PC-9 (cell line): ENCODE results near the gene SASH1. TPM values are rescaled to one million over a fixed set of nuclear protein-coding genes. Genes with fewer than 3 reads are reported as not detected.

ENCODE experiments used
- BruUV-seq: library from RNA; stranded (reverse); fragments of 400-500 nt; replicated peaks from 2 replicates; lab custom pipeline; 2021; lab: Mats Ljungman, UMichigan
- CTCF ChIA-PET: fragments of 300-600 bp; sonication (Branson Sonifier 250); formaldehyde crosslinking; loops from one replicate; lab custom pipeline; 2022; ENCODE audit warnings: antibody characterized with exemption; lab: Charles Lee
- POLR2A ChIA-PET: fragments of 300-600 bp; sonication (Branson Sonifier 250); formaldehyde crosslinking; loops from one replicate; lab custom pipeline; 2022; ENCODE audit warnings: antibody characterized with exemption; ENCODE audit not compliant: unreplicated experiment; lab: Charles Lee
- DNase-seq, 2 experiments: peaks; one replicate each; pipeline versions ENCODE4 v3.0.0 to v3.0.0-alpha.2; 2015 to 2022; ENCODE audit warnings: mixed read lengths in 1 of 2
- H2AFZ ChIP-seq: fragments of 200-600 bp; sonication (generic); 2 replicates; pipeline ENCODE4 v1.8.1; 2017; ENCODE audit warnings: antibody characterized with exemption
- H3F3A ChIP-seq: fragments of 200-600 bp; sonication (generic); 2 replicates; pipeline ENCODE4 v1.8.1; 2017; ENCODE audit warnings: antibody characterized with exemption, mild to moderate bottlenecking, low read depth; ENCODE audit not compliant: insufficient read depth
- H3K27ac ChIP-seq: fragments of 200-600 bp; sonication (generic); 2 replicates; pipeline ENCODE4 v1.6.1; 2016; ENCODE audit warnings: mixed run types
- H3K27me3 ChIP-seq: fragments of 200-600 bp; sonication (generic); 2 replicates; pipeline ENCODE4 v1.6.1; 2016; ENCODE audit warnings: low read depth, mixed run types; ENCODE audit not compliant: insufficient read depth
- H3K36me3 ChIP-seq: fragments of 200-600 bp; sonication (generic); 2 replicates; pipeline ENCODE4 v1.6.1; 2016; ENCODE audit warnings: low read depth, mixed run types
- H3K4me1 ChIP-seq: fragments of 200-600 bp; sonication (generic); replicated peaks from 2 replicates; pipeline ENCODE4 v1.6.1; 2016; ENCODE audit warnings: mixed run types; ENCODE audit not compliant: insufficient read depth
- H3K4me2 ChIP-seq: fragments of 200-600 bp; sonication (generic); 2 replicates; pipeline ENCODE4 v1.6.1; 2017; ENCODE audit warnings: mixed run types
- H3K4me3 ChIP-seq: fragments of 200-600 bp; sonication (generic); 2 replicates; pipeline ENCODE4 v1.6.1; 2016; ENCODE audit warnings: mixed run types
- H3K79me2 ChIP-seq: fragments of 200-600 bp; sonication (generic); 2 replicates; pipeline ENCODE4 v1.6.1; 2017; ENCODE audit warnings: low read depth, mixed run types
- H3K9me2 ChIP-seq: fragments of 200-600 bp; sonication (generic); 2 replicates; pipeline ENCODE4 v1.8.1; 2017; ENCODE audit warnings: mild to moderate bottlenecking; ENCODE audit not compliant: insufficient read depth
- H3K9me3 ChIP-seq: fragments of 200-600 bp; sonication (generic); 2 replicates; pipeline ENCODE4 v1.8.1; 2016; ENCODE audit warnings: low read depth; ENCODE audit not compliant: insufficient read depth
- H4K20me1 ChIP-seq: fragments of 200-600 bp; sonication (generic); 2 replicates; pipeline ENCODE4 v1.8.1; 2017; ENCODE audit not compliant: insufficient read depth
- CTCF ChIP-seq: fragments of 200-600 bp; sonication (generic); conservative IDR thresholded peaks from 2 replicates; pipeline ENCODE4 v1.6.1; 2017; ENCODE audit warnings: mixed run types, antibody characterized with exemption, mild to moderate bottlenecking, moderate library complexity
- EZH2 ChIP-seq: fragments of 200-600 bp; sonication (generic); IDR thresholded peaks from 2 replicates; pipeline ENCODE4 v1.8.0; 2017; ENCODE audit warnings: antibody characterized with exemption, low read depth
- intact Hi-C: fragments of 100-400 bp; cut with micrococcal nuclease; formaldehyde crosslinking; loops from one replicate; pipeline ENCODE4 v1.10.0; 2022; ENCODE audit not compliant: unreplicated experiment
- total RNA-seq: library from RNA; stranded (reverse); gene quantifications from 2 replicates; pipeline ENCODE4 v1.2.3, GENCODE V29; 2021

SASH1 gene
- total RNA-seq, 1 experiment from 2014 or later: 32.9 TPM

GRCh38 chr6:148544421-148544820 is 201.8 kb downstream of the SASH1 start:
- no TSS peak for BruUV-seq
- H3K4me2 ChIP-seq: no peak overlapping the region
- no peaks in the 10 kb centered on the region for H4K20me1 ChIP-seq
- no peak overlapping the region for H2AFZ ChIP-seq
- no peak overlapping the region for H3K27ac ChIP-seq
- DNase-seq: no peak
- 0 out of 2 replicates have a peak, but pooled peaks cover 16% of the 10 kb centered on the region for H3K36me3 ChIP-seq
- intact Hi-C loops: no loop called here
- H3K27me3 ChIP-seq: no peaks in the 10 kb centered on the region
- no peak overlapping the region for H3K4me3 ChIP-seq
- H3K79me2 ChIP-seq: no peaks in the 10 kb centered on the region
- no peaks in the 10 kb centered on the region for H3K4me1 ChIP-seq
- H3K9me2 ChIP-seq: no peaks in the 10 kb centered on the region
- ChIA-PET CTCF (no interaction called here), POLR2A (no interaction called here)
- no peaks in the 10 kb centered on the region for H3F3A ChIP-seq
- TF ChIP-seq CTCF: no peak
- TF ChIP-seq EZH2: no peak
- no peaks in the 10 kb centered on the region for H3K9me3 ChIP-seq

- Histone ChIP-seq H4K20me1 (no peaks in the 10 kb centered on the region), H3K79me2 (no peaks in the 10 kb centered on the region), H3F3A (no peaks in the 10 kb centered on the region), H3K27me3 (no peaks in the 10 kb centered on the region), H3K4me3 (no peak overlapping the region), H3K4me1 (no peaks in the 10 kb centered on the region), H3K36me3 (0 out of 2 replicates have a peak, but pooled peaks cover 7% of the 10 kb centered on the region), H3K27ac (no peak overlapping the region), H2AFZ (no peak overlapping the region), H3K9me3 (no peaks in the 10 kb centered on the region), H3K4me2 (no peak overlapping the region), H3K9me2 (no peaks in the 10 kb centered on the region)
- intact Hi-C loops: no loop called here
- BruUV-seq: no TSS peak
- TF ChIP-seq CTCF (no peak), EZH2 (no peak)
- ChIA-PET CTCF (no interaction called here), POLR2A (no interaction called here)
- no peak for DNase-seq
Measured at GRCh38 chr6:148545901-148546300, 203.3 kb downstream of the SASH1 start.

GRCh38 chr6:148547110-148547509 is 204.5 kb downstream of the SASH1 start:
- CTCF ChIA-PET: no interaction called here
- TF ChIP-seq EZH2: no peak
- TF ChIP-seq CTCF: no peak
- no TSS peak for BruUV-seq

More at GRCh38 chr6:148547110-148547509, 204.5 kb downstream of the SASH1 start:
- Histone ChIP-seq H3K27me3 (no peaks in the 10 kb centered on the region), H3F3A (no peaks in the 10 kb centered on the region), H3K36me3 (0 out of 2 replicates have a peak, but pooled peaks cover 5% of the 10 kb centered on the region), H3K4me1 (no peaks in the 10 kb centered on the region), H3K79me2 (no peaks in the 10 kb centered on the region), H2AFZ (no peak overlapping the region), H3K27ac (no peak overlapping the region), H3K9me2 (no peaks in the 10 kb centered on the region), H3K4me3 (no peak overlapping the region), H3K4me2 (no peak overlapping the region), H3K9me3 (no peaks in the 10 kb centered on the region), H4K20me1 (no peaks in the 10 kb centered on the region)
- POLR2A ChIA-PET: no interaction called here
- intact Hi-C loops: no loop called here
- no peak for DNase-seq
